Fibroblast of lung (primary cell): ENCODE measurements around the gene NFS1. TPM values are rescaled to one million over a fixed set of nuclear protein-coding genes. Genes with fewer than 3 reads are reported as not detected.

ENCODE experiments used
- DNase-seq, 2 donors: peaks; one replicate each; pipeline versions ENCODE4 v3.0.0 to v3.0.0-alpha.2; 2010; ENCODE audit warnings: low read depth in 2 of 2
- H2AFZ ChIP-seq: 2 replicates; pipeline ENCODE4 v1.5.1; 2012; ENCODE audit warnings: low read length, control low read depth, inconsistent platforms
- H3K27ac ChIP-seq: 2 replicates; pipeline ENCODE4 v1.5.1; 2011; ENCODE audit warnings: low read length, control low read depth; ENCODE audit not compliant: insufficient read depth
- H3K27me3 ChIP-seq: 2 replicates; pipeline ENCODE4 v1.5.1; 2011; ENCODE audit warnings: mild to moderate bottlenecking, low read length; ENCODE audit not compliant: control insufficient read depth, insufficient read depth
- H3K36me3 ChIP-seq: 2 replicates; pipeline ENCODE4 v1.5.1; 2011; ENCODE audit warnings: low read length; ENCODE audit not compliant: control insufficient read depth, insufficient read depth
- H3K4me1 ChIP-seq: 2 replicates; pipeline ENCODE4 v1.5.1; 2011; ENCODE audit warnings: low read length; ENCODE audit not compliant: control insufficient read depth, insufficient read depth; ENCODE audit errors: extremely low read depth
- H3K4me2 ChIP-seq: 2 replicates; pipeline ENCODE4 v1.5.1; 2011; ENCODE audit warnings: low read length, control low read depth; ENCODE audit not compliant: insufficient read depth; ENCODE audit errors: extremely low read depth
- H3K4me3 ChIP-seq, 4 experiments: fragments of 200-600 bp in 1 of 4; sonication (generic) in 1 of 4; replicated peaks in 1 of 4; 2 replicates each; pipeline ENCODE4 v1.5.1; 2011 to 2016; ENCODE audit warnings: low read length in 4 of 4, low read depth in 3 of 4, mild to moderate bottlenecking in 3 of 4, control low read depth in 2 of 4, inconsistent platforms in 1 of 4, mixed read lengths in 1 of 4; ENCODE audit not compliant: insufficient read depth in 1 of 4; ENCODE audit errors: control extremely low read depth in 1 of 4
- H3K79me2 ChIP-seq: 2 replicates; pipeline ENCODE4 v1.5.1; 2012; ENCODE audit warnings: mild to moderate bottlenecking, low read length, inconsistent platforms; ENCODE audit not compliant: control insufficient read depth, insufficient read depth
- H3K9ac ChIP-seq: 2 replicates; pipeline ENCODE4 v1.5.1; 2011; ENCODE audit warnings: mild to moderate bottlenecking, low read length, control low read depth; ENCODE audit not compliant: insufficient read depth
- H3K9me3 ChIP-seq: 2 replicates; pipeline ENCODE4 v1.5.1; 2012; ENCODE audit warnings: low read depth, low read length; ENCODE audit not compliant: control insufficient read depth, insufficient read depth
- H4K20me1 ChIP-seq: 2 replicates; pipeline ENCODE4 v1.5.1; 2011; ENCODE audit warnings: low read length; ENCODE audit not compliant: control insufficient read depth, insufficient read depth; ENCODE audit errors: extremely low read depth
- CTCF ChIP-seq, 2 donors: IDR thresholded peaks in 1 of 2; conservative IDR thresholded peaks in 1 of 2; 1 replicate in 1 of 2; 2 replicates in 1 of 2; pipeline ENCODE4 v1.5.1; 2011 to 2012; ENCODE audit warnings: low read length in 2 of 2, control low read depth in 1 of 2, inconsistent platforms in 1 of 2, low read depth in 1 of 2, mild to moderate bottlenecking in 1 of 2
- EZH2 ChIP-seq: IDR thresholded peaks from 2 replicates; pipeline ENCODE4 v1.5.1; 2012; ENCODE audit warnings: low read length, control low read depth, mild to moderate bottlenecking; ENCODE audit errors: missing control alignments
- polyA plus RNA-seq, 2 donors: library from polyadenylated mRNA; depleted of rRNA in 1 of 2; stranded (reverse) in 1 of 2; unstranded in 1 of 2; fragments of >200 nt; gene quantifications; 2 replicates each; pipeline ENCODE4 v1.2.1, GENCODE V29; 2011 to 2012; ENCODE audit warnings: missing spikeins in 1 of 2
- total RNA-seq: library from RNA; depleted of rRNA; stranded (reverse); fragments of >200 nt; gene quantifications from 2 replicates; pipeline ENCODE4 v1.2.1, GENCODE V29; 2014

Gene NFS1
- total and polyA plus RNA-seq, 2 donors (not counting 1 experiment from before 2014, with no cell fraction given) = 31.7 to 34.7 TPM

- H3K9me3 ChIP-seq = no peaks in the 10 kb centered on the region
- H4K20me1 ChIP-seq = no peaks in the 10 kb centered on the region
- no peak overlapping the region for H3K9ac ChIP-seq
- DNase-seq = no peak
- no peaks in the 10 kb centered on the region for H3K4me1 ChIP-seq
- H3K79me2 ChIP-seq = peaks cover 35% of the 10 kb centered on the region
- TF ChIP-seq CTCF (conservative IDR thresholded peaks at IDR 0.05 in 1 of 2, IDR thresholded peaks at IDR 0.05 in 1 of 2; ENCODE audit: low read depth in 1 of 2, low read length in 2 of 2) (no peak), EZH2 (no peak)
- no peak overlapping the region for H3K4me2 ChIP-seq
- no peaks in the 10 kb centered on the region for H3K36me3 ChIP-seq
- H3K27me3 ChIP-seq = no peaks in the 10 kb centered on the region
- no peak overlapping the region for H3K4me3 ChIP-seq
- no peak overlapping the region for H2AFZ ChIP-seq
- H3K27ac ChIP-seq = no peak overlapping the region
Measured at GRCh38 chr20:35638751-35639150, 60.4 kb downstream of the NFS1 start.

- H3K27me3 ChIP-seq = no peaks in the 10 kb centered on the region
- peaks cover 35% of the 10 kb centered on the region for H3K79me2 ChIP-seq
- no peak overlapping the region for H3K9ac ChIP-seq
- no peak overlapping the region for H2AFZ ChIP-seq
- H3K27ac ChIP-seq = no peak overlapping the region
- no peak overlapping the region for H3K4me3 ChIP-seq
- no peaks in the 10 kb centered on the region for H3K4me1 ChIP-seq
- no peaks in the 10 kb centered on the region for H3K9me3 ChIP-seq
- no peak for DNase-seq
- no peaks in the 10 kb centered on the region for H3K36me3 ChIP-seq
- no peak for TF ChIP-seq CTCF (conservative IDR thresholded peaks at IDR 0.05 in 1 of 2, IDR thresholded peaks at IDR 0.05 in 1 of 2; ENCODE audit: low read depth in 1 of 2, low read length in 2 of 2)
- no peak overlapping the region for H3K4me2 ChIP-seq
- no peaks in the 10 kb centered on the region for H4K20me1 ChIP-seq
Measured at GRCh38 chr20:35637276-35637675, 61.9 kb downstream of the NFS1 start.

- no peaks in the 10 kb centered on the region for H3K27me3 ChIP-seq
- no peak overlapping the region for H3K27ac ChIP-seq
- no peak overlapping the region for H3K4me3 ChIP-seq
- H3K4me1 ChIP-seq = no peaks in the 10 kb centered on the region
- DNase-seq = no peak
- H2AFZ ChIP-seq = no peak overlapping the region
- H3K4me2 ChIP-seq = no peak overlapping the region
- no peak overlapping the region for H3K9ac ChIP-seq
- no peak for TF ChIP-seq EZH2
- no peak for TF ChIP-seq CTCF (conservative IDR thresholded peaks at IDR 0.05 in 1 of 2, IDR thresholded peaks at IDR 0.05 in 1 of 2; ENCODE audit: low read depth in 1 of 2, low read length in 2 of 2)
- H3K9me3 ChIP-seq = no peaks in the 10 kb centered on the region
- H3K79me2 ChIP-seq = peaks cover 31% of the 10 kb centered on the region
- H4K20me1 ChIP-seq = no peaks in the 10 kb centered on the region
- peaks cover 2% of the 10 kb centered on the region for H3K36me3 ChIP-seq
Measured at GRCh38 chr20:35636095-35636494, 63.1 kb downstream of the NFS1 start.
